ENCODE measurements around the gene JAKMIP1.

The JAKMIP1 gene

GRCh38 chr4:6065166-6065565 lies 135.2 kb downstream of the JAKMIP1 start:
- DNase-seq (ENCODE audit: low read depth), result no peak

- DNase-seq (ENCODE audit: low read depth), result no peak
These were observed 136.0 kb downstream of the JAKMIP1 start for GRCh38 chr4:6064383-6064782.

- no peak for DNase-seq (ENCODE audit: low read depth)
These were observed 136.7 kb downstream of the JAKMIP1 start for GRCh38 chr4:6063684-6064083.

- DNase-seq (ENCODE audit: low read depth), result no peak
These were observed 138.2 kb downstream of the JAKMIP1 start for GRCh38 chr4:6062133-6062532.

- DNase-seq (ENCODE audit: low read depth), result no peak
These were observed 141.0 kb downstream of the JAKMIP1 start for GRCh38 chr4:6059375-6059805.

GRCh38 chr4:6058531-6059374 lies 141.6 kb downstream of the JAKMIP1 start:
- no peak for DNase-seq (ENCODE audit: low read depth)

- DNase-seq (ENCODE audit: low read depth), result no peak
These were observed 143.2 kb downstream of the JAKMIP1 start for GRCh38 chr4:6056976-6057766.

- DNase-seq (ENCODE audit: low read depth), result no peak
These were observed 144.9 kb downstream of the JAKMIP1 start for GRCh38 chr4:6055436-6055835.

- DNase-seq (ENCODE audit: low read depth), result no peak
These were observed 145.3 kb downstream of the JAKMIP1 start for GRCh38 chr4:6055030-6055429.

GRCh38 chr4:6054162-6054922 lies 146.0 kb downstream of the JAKMIP1 start:
- DNase-seq (ENCODE audit: low read depth), result no peak

- no peak for DNase-seq (ENCODE audit: low read depth)
These were observed 147.7 kb downstream of the JAKMIP1 start for GRCh38 chr4:6052679-6053078.

GRCh38 chr4:6050551-6050950 lies 149.8 kb downstream of the JAKMIP1 start:
- no peak for DNase-seq (ENCODE audit: low read depth)

GRCh38 chr4:6049985-6050384 lies 150.4 kb downstream of the JAKMIP1 start:
- no peak for DNase-seq (ENCODE audit: low read depth)

GRCh38 chr4:6049278-6049677 lies 151.1 kb downstream of the JAKMIP1 start:
- DNase-seq (ENCODE audit: low read depth), result no peak

- no peak for DNase-seq (ENCODE audit: low read depth)
These were observed 151.8 kb downstream of the JAKMIP1 start for GRCh38 chr4:6048537-6048936.

GRCh38 chr4:6047130-6047673 lies 153.1 kb downstream of the JAKMIP1 start:
- DNase-seq (ENCODE audit: low read depth), result no peak

- no peak for DNase-seq (ENCODE audit: low read depth)
These were observed 153.7 kb downstream of the JAKMIP1 start for GRCh38 chr4:6046526-6047129.

GRCh38 chr4:6044805-6045204 lies 155.5 kb downstream of the JAKMIP1 start:
- DNase-seq (ENCODE audit: low read depth), result no peak

GRCh38 chr4:6044276-6044675 lies 156.1 kb downstream of the JAKMIP1 start:
- no peak for DNase-seq (ENCODE audit: low read depth)

- DNase-seq (ENCODE audit: low read depth), result no peak
These were observed 156.5 kb downstream of the JAKMIP1 start for GRCh38 chr4:6043843-6044242.

GRCh38 chr4:6043188-6043587 lies 157.2 kb downstream of the JAKMIP1 start:
- DNase-seq (ENCODE audit: low read depth), result no peak
